Measurements from ENCODE around the gene RSKR. TPM values are rescaled to one million over a fixed set of nuclear protein-coding genes. Genes with fewer than 3 reads are reported as not detected.

RSKR gene
- total RNA-seq, 1 donor from 2014 or later = 12.3 TPM

DNA sequence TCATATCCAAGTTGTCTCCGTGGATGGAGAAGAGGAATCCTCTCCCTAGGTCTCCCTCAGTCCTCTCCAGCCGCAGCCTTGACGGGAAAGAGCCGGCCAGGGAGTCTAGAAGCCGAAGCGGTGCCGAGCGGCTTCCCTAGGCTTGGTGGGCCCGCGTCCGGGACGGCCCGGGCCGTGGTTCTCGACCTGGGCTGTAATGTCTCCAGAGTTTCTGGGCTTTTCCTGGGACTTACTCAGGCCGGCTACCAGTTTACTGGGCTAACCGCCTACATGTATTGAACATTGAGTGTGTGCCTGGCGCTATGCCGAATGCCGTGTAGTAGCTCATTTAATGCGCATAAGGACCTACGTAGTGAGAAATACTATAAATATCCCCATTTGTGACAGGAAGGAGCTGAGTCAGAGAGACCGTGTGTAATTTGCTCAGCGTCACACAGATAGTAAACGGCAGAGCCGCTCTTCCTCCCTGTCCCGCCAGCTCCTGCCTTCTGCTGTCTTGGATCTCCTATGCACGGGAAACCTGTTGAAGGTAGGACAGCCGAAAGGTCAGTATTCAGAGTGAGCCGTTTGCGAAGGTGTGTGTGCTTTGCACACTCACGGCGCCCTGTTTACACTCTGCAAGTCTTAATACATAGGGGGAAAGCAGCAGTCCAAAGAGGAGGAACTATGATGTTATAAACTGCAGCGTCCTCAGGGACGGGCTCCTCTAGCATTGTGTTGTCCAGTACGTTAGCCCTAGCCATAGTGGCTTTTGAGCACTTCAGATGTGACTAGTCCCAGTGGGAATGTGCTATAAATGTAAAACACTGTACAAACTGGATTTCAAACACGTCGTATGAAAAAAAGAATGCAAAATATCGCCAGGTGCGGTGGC, 14.4 kb downstream of the RSKR start:
- Histone ChIP-seq H3K9me3 (no peaks in the 10 kb centered on the region), H3K36me3 (no peaks in the 10 kb centered on the region), H3K27me3 (no peaks in the 10 kb centered on the region), H3K4me1 (peaks cover 6% of the 10 kb centered on the region), H3K4me3 (peak overlapping the region; percentile 76), H3K27ac (peak overlapping the region; percentile 93)
- peak; percentile 78 for DNase-seq
- TF ChIP-seq, protein P1, sequence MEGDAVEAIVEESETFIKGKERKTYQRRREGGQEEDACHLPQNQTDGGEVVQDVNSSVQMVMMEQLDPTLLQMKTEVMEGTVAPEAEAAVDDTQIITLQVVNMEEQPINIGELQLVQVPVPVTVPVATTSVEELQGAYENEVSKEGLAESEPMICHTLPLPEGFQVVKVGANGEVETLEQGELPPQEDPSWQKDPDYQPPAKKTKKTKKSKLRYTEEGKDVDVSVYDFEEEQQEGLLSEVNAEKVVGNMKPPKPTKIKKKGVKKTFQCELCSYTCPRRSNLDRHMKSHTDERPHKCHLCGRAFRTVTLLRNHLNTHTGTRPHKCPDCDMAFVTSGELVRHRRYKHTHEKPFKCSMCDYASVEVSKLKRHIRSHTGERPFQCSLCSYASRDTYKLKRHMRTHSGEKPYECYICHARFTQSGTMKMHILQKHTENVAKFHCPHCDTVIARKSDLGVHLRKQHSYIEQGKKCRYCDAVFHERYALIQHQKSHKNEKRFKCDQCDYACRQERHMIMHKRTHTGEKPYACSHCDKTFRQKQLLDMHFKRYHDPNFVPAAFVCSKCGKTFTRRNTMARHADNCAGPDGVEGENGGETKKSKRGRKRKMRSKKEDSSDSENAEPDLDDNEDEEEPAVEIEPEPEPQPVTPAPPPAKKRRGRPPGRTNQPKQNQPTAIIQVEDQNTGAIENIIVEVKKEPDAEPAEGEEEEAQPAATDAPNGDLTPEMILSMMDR (IDR thresholded peaks at IDR 0.05) = no peak
- intact Hi-C loops (cut with DNase I) = no loop called here
- ATAC-seq = peak; percentile 57

DNA sequence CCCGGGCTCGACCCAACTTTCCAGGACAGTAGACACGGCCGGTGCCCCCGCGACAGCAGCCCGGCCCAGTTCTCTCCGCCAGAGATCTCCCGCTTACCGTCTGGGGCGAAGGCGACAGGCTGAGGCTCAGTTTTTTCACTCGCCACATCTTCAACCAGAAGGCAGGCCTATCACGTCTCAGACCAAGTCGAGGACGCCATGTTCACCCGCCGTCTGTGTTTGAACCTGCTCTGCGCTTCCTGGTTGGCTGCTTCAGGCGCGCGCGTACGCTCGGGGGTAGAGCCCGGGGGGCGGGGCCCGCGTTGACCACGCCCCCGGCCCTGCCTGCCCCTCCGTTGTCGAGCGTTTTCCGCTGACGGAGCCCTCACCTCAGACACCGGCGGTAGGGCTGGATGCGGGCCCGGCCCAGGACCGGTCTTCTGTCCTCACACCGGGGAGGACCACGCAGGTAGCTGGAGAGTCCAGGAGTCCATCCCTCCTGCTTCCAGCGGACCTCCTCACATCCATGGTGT, 15.1 kb downstream of the RSKR start, which contains the start of gene SPAG5:
Gene SPAG5 (minus strand): TSS at position 227 of the 512 bp plus-strand sequence. CDS start 79 bp downstream, at position 148.
- Histone ChIP-seq H3K4me3 (peak within 1 kb of the TSS; percentile 76), H3K27ac (peak within 1 kb of the TSS; percentile 93), H3K27me3 (no peaks in the 10 kb centered on the region), H3K36me3 (no peaks in the 10 kb centered on the region), H3K4me1 (peaks cover 6% of the 10 kb centered on the region), H3K9me3 (no peaks in the 10 kb centered on the region)
- intact Hi-C loops (cut with DNase I) = no loop called here
- ATAC-seq (peak; percentile 100), DNase-seq (peak; percentile 95)
- TF ChIP-seq, protein P1 (IDR thresholded peaks at IDR 0.05) = no peak

DNA sequence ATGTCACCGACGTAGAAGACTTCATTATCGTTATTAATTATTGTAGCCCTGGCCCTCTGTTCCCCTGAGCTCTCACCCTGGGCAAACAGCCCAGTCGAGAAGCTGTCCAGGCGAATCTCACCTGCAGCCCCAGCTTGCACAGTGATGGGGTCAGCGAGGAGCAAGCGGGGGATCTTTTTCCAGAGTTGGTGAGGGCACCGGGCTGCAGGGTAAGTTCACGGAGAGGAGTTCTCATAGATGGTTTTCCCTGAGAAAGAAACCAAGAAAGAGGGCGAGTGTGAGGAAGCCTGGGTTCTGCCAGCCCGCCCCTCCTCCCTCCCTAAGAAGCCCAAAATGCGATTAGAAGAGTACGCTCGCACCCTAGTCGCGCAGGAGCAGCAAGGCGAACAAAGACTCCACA, 15.6 kb downstream of the RSKR start:
- intact Hi-C loops (cut with DNase I) = no loop called here
- TF ChIP-seq, protein P1 (IDR thresholded peaks at IDR 0.05) = no peak
- no peak for DNase-seq
- peak overlapping the region; percentile 76 for H3K4me3 ChIP-seq
- no peaks in the 10 kb centered on the region for H3K36me3 ChIP-seq
- no peaks in the 10 kb centered on the region for H3K9me3 ChIP-seq
- no peak overlapping the region for H3K27ac ChIP-seq
- H3K27me3 ChIP-seq = no peaks in the 10 kb centered on the region
- no peak for ATAC-seq
- peaks cover 6% of the 10 kb centered on the region for H3K4me1 ChIP-seq

DNA sequence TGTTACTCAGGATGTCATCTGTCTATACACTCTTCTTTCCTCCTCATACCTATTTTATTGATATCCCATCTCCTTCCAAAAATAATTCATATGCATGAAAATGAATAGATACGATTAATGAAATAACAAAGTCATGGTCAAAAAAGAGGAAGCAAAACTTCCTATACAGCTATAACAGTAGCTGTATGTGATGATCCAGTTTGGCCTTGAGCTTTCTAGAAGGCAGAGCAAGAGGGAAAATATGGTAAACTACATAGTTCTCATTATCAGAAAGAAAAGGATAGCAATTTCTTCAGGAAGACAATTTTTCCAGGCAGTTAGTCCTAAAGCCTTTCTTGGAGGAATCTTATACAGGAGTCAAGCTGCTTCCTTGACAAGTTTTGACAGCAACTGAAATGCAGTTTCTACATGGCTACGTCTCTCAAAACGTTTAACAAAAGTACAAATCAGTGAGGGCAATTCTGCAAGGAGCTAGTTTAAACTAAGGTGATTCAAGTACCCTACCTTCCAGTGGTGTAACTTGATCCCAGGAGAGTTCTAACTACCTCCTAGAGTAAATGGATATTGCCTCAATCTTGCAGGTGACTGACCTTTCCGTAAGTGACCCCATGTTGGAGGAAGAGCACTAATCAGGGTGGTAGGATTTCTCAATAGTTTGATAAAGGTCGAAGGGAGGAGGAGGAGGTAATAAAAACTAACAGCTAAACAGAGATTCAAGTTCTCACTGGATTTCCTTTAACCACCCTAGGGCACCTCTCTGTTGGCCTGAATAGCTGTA, 16.2 kb downstream of the RSKR start:
- Histone ChIP-seq H3K36me3 (no peaks in the 10 kb centered on the region), H3K9me3 (no peaks in the 10 kb centered on the region), H3K4me1 (peaks cover 6% of the 10 kb centered on the region), H3K4me3 (peak overlapping the region; percentile 76), H3K27me3 (no peaks in the 10 kb centered on the region), H3K27ac (no peak overlapping the region)
- DNase-seq (no peak), ATAC-seq (no peak)
- TF ChIP-seq, protein P1 (IDR thresholded peaks at IDR 0.05) = no peak
- intact Hi-C loops (cut with DNase I) = no loop called here

DNA sequence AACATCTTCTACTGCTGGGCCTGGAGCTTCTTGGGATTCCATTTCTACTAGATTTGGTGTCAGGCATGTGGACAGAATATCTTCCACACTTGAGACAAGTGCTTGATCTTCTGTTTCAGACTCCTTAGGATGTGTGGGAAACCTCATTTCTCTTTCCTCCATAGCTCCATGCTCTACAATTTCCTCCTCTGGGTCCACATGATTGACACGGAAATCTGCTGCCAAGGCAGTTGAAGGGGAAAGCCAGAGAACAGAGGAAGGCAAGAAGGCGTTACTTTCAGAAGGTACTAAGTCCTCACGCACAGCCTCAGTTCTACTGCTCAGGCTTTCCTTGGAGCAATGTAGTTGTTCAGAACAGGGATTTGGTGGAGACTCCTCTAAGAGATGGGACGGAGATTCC, 21.7 kb downstream of the RSKR start:
- no peaks in the 10 kb centered on the region for H3K9me3 ChIP-seq
- TF ChIP-seq, protein P1 (IDR thresholded peaks at IDR 0.05) = no peak
- no peaks in the 10 kb centered on the region for H3K4me1 ChIP-seq
- no peak for DNase-seq
- intact Hi-C loops (cut with DNase I) = no loop called here
- H3K36me3 ChIP-seq = no peaks in the 10 kb centered on the region
- no peaks in the 10 kb centered on the region for H3K27me3 ChIP-seq
- ATAC-seq = no peak
- H3K4me3 ChIP-seq = no peak overlapping the region
- no peak overlapping the region for H3K27ac ChIP-seq
